ENCODE results near the gene NADSYN1.

Gene NADSYN1

DNA sequence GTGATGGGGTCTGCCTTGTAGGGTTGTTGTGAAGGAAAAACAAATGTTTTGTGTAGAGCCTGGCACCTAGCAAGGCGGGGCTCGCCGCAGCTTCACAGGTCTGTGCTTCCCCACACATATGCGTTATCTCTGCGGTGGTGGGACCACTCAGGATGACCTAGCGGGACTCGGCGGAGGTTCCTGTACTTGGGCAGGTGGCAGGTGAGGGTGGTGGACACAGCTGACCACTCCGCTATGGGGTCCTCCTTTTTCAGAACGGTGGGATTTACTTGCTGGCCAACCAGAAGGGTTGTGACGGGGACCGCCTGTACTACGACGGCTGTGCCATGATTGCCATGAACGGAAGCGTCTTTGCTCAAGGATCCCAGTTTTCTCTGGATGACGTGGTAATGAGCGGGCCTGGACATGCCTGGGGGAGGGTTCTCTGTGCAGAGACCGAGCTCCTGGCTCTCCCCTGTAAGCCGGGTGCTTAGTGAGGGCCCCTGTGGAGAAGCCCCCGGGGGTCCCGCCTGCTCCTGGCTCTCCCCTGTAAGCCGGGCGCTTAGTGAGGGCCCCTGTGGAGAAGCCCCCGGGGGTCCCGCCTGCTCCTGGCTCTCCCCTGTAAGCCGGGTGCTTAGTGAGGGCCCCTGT is 21.3 kb downstream of the NADSYN1 start:
- DNase-seq (ENCODE audit: low read depth): no peak

DNA sequence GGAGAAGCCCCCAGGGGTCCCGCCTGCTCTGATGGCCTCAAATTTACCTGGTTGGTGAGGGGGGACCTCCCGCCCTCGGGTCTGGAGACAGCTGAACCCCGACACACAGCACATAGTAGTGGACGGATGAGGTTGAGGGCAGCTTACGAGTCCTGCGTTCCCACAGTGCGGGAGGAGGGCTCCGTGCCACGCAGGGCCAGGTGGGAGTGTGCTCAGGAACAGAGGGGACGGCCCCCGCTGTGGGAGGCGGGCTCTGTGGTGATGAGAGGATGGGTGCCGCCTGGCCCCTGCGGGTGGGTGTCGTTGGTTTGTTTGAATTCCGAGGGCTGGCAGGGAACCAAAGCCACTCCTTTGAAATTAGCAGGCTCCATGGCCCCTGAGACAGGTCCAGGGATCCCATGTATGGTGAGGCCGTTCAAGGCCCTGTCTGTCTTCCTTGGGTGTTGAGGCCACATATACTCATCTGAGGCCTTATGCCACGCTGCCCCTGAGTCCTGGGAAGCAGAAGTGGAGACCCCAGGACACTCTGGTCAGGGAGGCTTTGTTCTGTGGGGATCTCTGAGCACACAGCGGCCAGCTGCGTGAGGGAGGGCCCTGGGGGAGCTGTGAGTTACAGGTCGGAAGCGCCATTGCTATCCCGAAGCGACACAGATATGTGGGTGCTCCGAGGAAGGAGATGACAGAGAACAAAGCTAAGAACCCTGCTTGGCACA is 21.9 kb downstream of the NADSYN1 start:
- no peak for DNase-seq (ENCODE audit: low read depth)

DNA sequence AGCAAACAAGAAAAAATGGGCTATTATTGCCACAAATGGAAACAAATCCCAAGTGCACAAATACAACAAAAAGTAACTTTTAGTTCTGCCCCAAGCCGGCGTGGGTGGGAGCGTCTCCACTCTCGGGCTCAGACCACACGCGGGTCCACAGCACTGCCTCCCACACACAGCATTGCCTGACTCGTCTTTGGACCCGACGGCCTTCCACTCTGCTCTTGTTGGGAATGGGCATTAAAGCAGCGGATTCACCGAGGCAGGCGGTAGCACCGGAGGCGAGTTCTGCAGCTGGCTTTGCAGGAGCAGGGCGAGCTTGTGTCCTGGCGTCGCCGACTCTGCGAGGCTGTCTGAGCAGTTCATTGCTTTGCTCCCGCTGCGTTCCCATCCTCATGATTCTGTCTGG is 23.0 kb downstream of the NADSYN1 start:
- DNase-seq (ENCODE audit: low read depth): no peak

- no peak for DNase-seq (ENCODE audit: low read depth)
Measured at GRCh38 chr11:71476926-71477640, 24.1 kb downstream of the NADSYN1 start.

GRCh38 chr11:71477641-71478527 is 24.9 kb downstream of the NADSYN1 start:
- no peak for DNase-seq (ENCODE audit: low read depth)

DNA sequence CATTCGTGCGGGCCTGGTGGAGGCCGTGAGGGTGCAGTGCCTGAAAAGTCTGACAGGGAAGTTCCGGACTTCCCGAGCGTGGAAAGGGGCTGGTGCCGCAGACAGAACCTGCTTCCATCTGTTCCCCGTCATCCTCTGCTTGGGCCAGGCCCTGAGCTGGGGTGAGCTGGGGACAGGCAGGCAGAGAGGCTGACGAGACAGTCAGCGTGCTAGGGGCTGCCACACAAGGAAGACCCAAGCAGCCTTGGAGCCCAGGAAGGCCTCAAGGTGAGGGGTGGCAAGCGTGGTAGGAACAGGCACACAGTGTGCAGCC is 25.5 kb downstream of the NADSYN1 start:
- no peak for DNase-seq (ENCODE audit: low read depth)

GRCh38 chr11:71481101-71481960 is 28.3 kb downstream of the NADSYN1 start:
- no peak for DNase-seq (ENCODE audit: low read depth)

GRCh38 chr11:71482216-71482615 is 29.2 kb downstream of the NADSYN1 start:
- DNase-seq (ENCODE audit: low read depth): no peak

DNA sequence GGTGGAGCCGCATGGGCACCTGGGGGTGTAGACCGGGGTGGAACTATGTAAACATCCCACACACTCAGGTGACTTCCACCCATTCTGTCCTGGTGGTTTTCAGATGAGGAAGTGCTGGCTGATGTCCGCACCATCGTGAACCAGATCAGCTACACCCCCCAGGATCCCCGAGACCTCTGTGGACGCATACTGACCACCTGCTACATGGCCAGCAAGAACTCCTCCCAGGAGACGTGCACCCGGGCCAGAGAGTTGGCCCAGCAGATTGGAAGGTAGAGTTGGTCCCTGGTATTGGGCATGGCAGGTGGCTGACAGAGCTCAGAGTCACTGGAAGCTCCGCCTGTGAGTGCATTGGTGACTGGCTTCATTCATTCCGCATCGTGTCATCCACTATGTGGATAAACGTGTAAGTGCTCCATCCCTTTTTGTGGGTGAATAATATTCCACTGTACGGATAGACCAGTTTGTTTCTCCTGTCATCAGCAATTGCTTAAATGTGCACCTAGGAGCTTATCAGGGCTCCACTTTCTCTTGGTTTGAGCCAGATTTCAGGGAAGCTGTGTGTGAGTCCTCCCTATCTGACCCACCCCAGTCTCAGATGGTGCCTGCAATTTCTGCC is 29.9 kb downstream of the NADSYN1 start:
- no peak for DNase-seq (ENCODE audit: low read depth)

DNA sequence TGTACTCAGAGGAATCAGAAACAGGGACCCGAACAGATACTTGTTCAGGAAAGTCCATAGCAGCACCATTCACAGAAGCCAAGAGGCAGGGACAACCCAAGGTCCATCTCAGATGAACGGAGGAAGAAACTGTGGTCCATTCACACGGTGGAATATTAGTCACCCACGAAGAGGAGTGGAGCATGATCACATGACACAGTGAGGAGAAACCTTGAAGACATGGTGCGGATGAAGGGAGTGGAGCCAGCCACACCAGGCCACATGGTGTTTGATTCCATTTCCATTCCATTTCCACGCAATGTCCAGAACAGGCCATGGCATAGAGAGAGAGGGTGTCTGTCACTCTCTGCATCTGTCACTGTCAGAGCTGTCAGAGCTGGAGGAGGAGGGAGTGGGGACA is 30.7 kb downstream of the NADSYN1 start:
- DNase-seq (ENCODE audit: low read depth): no peak

- DNase-seq (ENCODE audit: low read depth): no peak
Measured at GRCh38 chr11:71484248-71485062, 31.5 kb downstream of the NADSYN1 start.

DNA sequence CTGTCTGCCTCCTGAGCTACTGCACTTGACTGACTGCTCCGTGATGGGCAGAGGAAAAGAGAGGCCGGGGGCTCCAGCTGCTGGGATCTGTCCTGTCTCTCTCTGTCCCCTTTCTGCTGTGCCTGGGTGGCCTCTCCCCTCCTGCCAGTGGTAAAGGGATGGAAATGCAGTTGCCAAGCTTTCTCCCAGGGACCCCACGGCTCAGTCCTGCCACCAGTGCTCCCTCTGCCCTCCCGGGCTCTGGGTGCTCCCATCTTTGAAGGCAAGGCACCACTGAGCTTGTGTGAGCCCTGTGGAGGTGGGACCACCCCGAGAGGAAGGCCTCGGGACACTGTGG is 32.0 kb downstream of the NADSYN1 start:
- DNase-seq (ENCODE audit: low read depth): no peak

GRCh38 chr11:71485466-71485865 is 32.5 kb downstream of the NADSYN1 start:
- DNase-seq (ENCODE audit: low read depth): no peak

GRCh38 chr11:71486320-71486719 is 33.3 kb downstream of the NADSYN1 start:
- DNase-seq (ENCODE audit: low read depth): no peak

GRCh38 chr11:71488681-71489270 is 35.8 kb downstream of the NADSYN1 start:
- DNase-seq (ENCODE audit: low read depth): no peak

GRCh38 chr11:71489311-71490043 is 36.5 kb downstream of the NADSYN1 start:
- DNase-seq (ENCODE audit: low read depth): no peak

GRCh38 chr11:71490044-71490730 is 37.2 kb downstream of the NADSYN1 start:
- no peak for DNase-seq (ENCODE audit: low read depth)

GRCh38 chr11:71490731-71491390 is 37.9 kb downstream of the NADSYN1 start:
- no peak for DNase-seq (ENCODE audit: low read depth)
